OCI-LY3 (cell line): ENCODE results near the gene ATN1.
"Not testable (repeated sequence)": the region's sequence is repeated elsewhere in the genome, so short reads cannot be mapped to it uniquely, and the experiment has no call there.

ENCODE experiments used
- H2AFZ ChIP-seq: fragments of 200-600, 300-600 bp; shearing (Covaris generic); 2 replicates; pipeline ENCODE4 v1.6.0; 2014; ENCODE audit warnings: antibody characterized with exemption, low read depth, low read length
- H3K27ac ChIP-seq: fragments of 200-600, 300-600 bp; sonication (generic); 2 replicates; pipeline ENCODE4 v1.5.1; 2014; ENCODE audit warnings: mild to moderate bottlenecking, low read length, moderate library complexity, mixed read lengths
- H3K27me3 ChIP-seq: fragments of 200-600, 300-600 bp; sonication (generic); 2 replicates; pipeline ENCODE4 v1.6.1; 2014; ENCODE audit warnings: low read depth, low read length, mixed read lengths
- H3K36me3 ChIP-seq: fragments of 200-600, 300-600 bp; sonication (generic); replicated peaks from 2 replicates; pipeline ENCODE3; 2014; ENCODE audit warnings: low read depth, low read length, mixed read lengths
- H3K4me1 ChIP-seq: fragments of 300-600, 200-600 bp; sonication (generic); 2 replicates; pipeline ENCODE4 v1.6.1; 2014; ENCODE audit warnings: low read length, mixed read lengths
- H3K4me2 ChIP-seq: fragments of 200-600, 300-600 bp; sonication (generic); 2 replicates; pipeline ENCODE4 v1.6.1; 2014; ENCODE audit warnings: low read length, mixed read lengths
- H3K4me3 ChIP-seq: fragments of 300-600, 200-600 bp; sonication (generic); 2 replicates; pipeline ENCODE4 v1.5.1; 2014; ENCODE audit warnings: antibody characterized with exemption, mild to moderate bottlenecking, low read length, moderate library complexity
- H3K79me2 ChIP-seq: fragments of 300-600, 200-600 bp; shearing (Covaris generic); 2 replicates; pipeline ENCODE4 v1.6.1; 2014; ENCODE audit warnings: mild to moderate bottlenecking, low read length, mixed read lengths
- H3K9ac ChIP-seq: fragments of 300-600, 200-600 bp; shearing (Covaris generic); 2 replicates; pipeline ENCODE4 v1.6.0; 2014; ENCODE audit warnings: mild to moderate bottlenecking, low read length, moderate library complexity
- H3K9me3 ChIP-seq: fragments of 200-600, 300-600 bp; shearing (Covaris generic); 2 replicates; pipeline ENCODE4 v1.6.1; 2014; ENCODE audit warnings: low read length, mixed read lengths; ENCODE audit not compliant: insufficient read depth
- H4K20me1 ChIP-seq: fragments of 200-600, 300-600 bp; sonication (generic); 2 replicates; pipeline ENCODE4 v1.6.1; 2016; ENCODE audit warnings: low read length, mixed read lengths; ENCODE audit not compliant: insufficient read depth
- CTCF ChIP-seq: fragments of 200-600, 300-600 bp; sonication (generic); IDR thresholded peaks from 2 replicates; pipeline ENCODE4 v1.5.1; 2014; ENCODE audit warnings: antibody characterized with exemption, low read length, low read depth
- EZH2phosphoT487 ChIP-seq: fragments of 200-600 bp; shearing (Covaris generic); IDR thresholded peaks from 2 replicates; pipeline ENCODE4 v1.6.1; 2018; ENCODE audit warnings: antibody characterized with exemption, mixed run types, low read depth

The ATN1 gene

DNA sequence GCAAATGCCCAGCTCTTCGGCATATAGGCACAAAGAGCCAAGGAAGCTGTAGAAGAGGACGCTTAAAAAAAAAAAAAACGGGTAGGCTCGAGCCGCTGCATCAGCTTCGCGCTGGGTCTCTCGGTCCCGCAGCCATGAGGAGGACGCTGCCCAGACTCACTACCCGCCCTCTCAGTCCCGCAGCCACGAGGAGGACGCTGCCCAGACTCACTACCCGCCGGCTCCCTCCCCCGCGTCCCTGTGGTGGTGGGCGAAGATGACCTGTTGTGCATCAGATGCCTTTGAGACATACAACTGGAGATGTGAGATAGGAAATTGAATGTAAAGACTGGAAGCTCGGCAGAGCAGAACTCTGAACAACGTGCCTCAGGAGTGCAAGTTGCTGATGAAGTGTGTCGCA, 43.2 kb upstream of the ATN1 start:
- Histone ChIP-seq H3K9ac (no peak overlapping the region), H2AFZ (no peak overlapping the region), H3K79me2 (no peaks in the 10 kb centered on the region), H3K4me2 (no peak overlapping the region), H3K27me3 (no peaks in the 10 kb centered on the region), H3K4me3 (no peak overlapping the region), H3K9me3 (no peaks in the 10 kb centered on the region), H3K36me3 (no peaks in the 10 kb centered on the region), H3K27ac (no peak overlapping the region), H3K4me1 (peaks cover 25% of the 10 kb centered on the region), H4K20me1 (no peaks in the 10 kb centered on the region)
- TF ChIP-seq CTCF, result no peak
- no peak for TF ChIP-seq EZH2phosphoT487

DNA sequence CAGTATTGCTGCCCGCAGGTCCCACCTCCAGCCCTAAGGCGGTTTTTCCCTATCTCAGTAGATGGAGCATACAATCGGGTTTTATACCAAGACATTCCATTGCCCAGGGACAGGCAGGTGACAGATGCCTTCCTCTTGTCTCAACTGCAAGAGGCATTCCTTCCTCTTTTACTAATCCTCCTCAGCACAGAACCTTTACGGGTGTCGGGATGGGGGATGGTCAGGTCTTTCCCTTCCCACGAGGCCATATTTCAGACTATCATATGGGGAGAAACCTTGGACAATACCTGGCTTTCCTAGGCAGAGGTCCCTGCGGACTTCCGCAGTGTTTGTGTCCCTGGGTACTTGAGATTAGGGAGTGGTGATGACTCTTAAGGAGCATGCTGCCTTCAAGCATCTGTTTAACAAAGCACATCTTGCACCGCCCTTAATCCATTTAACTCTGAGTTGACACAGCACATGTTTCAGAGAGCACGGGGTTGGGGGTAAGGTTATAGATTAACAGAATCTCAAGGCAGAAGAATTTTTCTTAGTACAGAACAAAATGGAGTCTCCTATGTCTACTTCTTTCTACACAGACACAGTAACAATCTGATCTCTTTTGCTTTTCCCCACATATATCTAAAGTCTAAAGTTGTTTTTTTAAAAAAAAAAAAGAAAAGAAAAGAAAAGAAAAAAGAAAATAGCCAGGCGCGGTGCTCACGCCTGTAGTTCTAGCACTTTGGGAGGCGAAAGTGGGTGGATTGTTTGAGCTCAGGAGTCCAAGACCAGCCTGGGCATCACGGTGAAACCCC, 41.4 kb upstream of the ATN1 start:
- Histone ChIP-seq H3K27ac (peak overlapping the region; percentile 21), H3K4me1 (peaks cover 32% of the 10 kb centered on the region), H3K4me2 (peak overlapping the region; percentile 24; the same call in 1 of the 2 replicates)
- H3K4me3 ChIP-seq, H3K9me3 ChIP-seq, H3K9ac ChIP-seq, H3K79me2 ChIP-seq, H3K36me3 ChIP-seq, H4K20me1 ChIP-seq, H3K27me3 ChIP-seq, H2AFZ ChIP-seq: not testable (repeated sequence)

- H3K27ac ChIP-seq, result peak overlapping the region; percentile 21
- no peaks in the 10 kb centered on the region for H3K9me3 ChIP-seq
- no peak overlapping the region for H3K9ac ChIP-seq
- peak overlapping the region; percentile 16; the same call in 1 of the 2 replicates for H3K4me2 ChIP-seq
- H4K20me1 ChIP-seq, result no peaks in the 10 kb centered on the region
- peaks cover 38% of the 10 kb centered on the region for H3K4me1 ChIP-seq
- H2AFZ ChIP-seq, result no peak overlapping the region
- H3K4me3 ChIP-seq, result no peak overlapping the region
- H3K36me3 ChIP-seq, result no peaks in the 10 kb centered on the region
- TF ChIP-seq EZH2phosphoT487, result no peak
- TF ChIP-seq CTCF, result no peak
- no peaks in the 10 kb centered on the region for H3K27me3 ChIP-seq
- H3K79me2 ChIP-seq, result no peaks in the 10 kb centered on the region
Observed at GRCh38 chr12:6887460-6887859, 40.3 kb upstream of the ATN1 start.

GRCh38 chr12:6888360-6888759, 39.4 kb upstream of the ATN1 start:
- H3K9me3 ChIP-seq, result no peaks in the 10 kb centered on the region
- no peaks in the 10 kb centered on the region for H4K20me1 ChIP-seq
- H3K9ac ChIP-seq, result no peak overlapping the region
- H3K79me2 ChIP-seq, result no peaks in the 10 kb centered on the region
- no peaks in the 10 kb centered on the region for H3K36me3 ChIP-seq
- H2AFZ ChIP-seq, result no peak overlapping the region
- no peak overlapping the region for H3K4me2 ChIP-seq
- no peaks in the 10 kb centered on the region for H3K27me3 ChIP-seq
- H3K27ac ChIP-seq, result no peak overlapping the region
- H3K4me1 ChIP-seq, result peaks cover 38% of the 10 kb centered on the region
- no peak overlapping the region for H3K4me3 ChIP-seq
- no peak for TF ChIP-seq CTCF
- TF ChIP-seq EZH2phosphoT487, result no peak

GRCh38 chr12:6888794-6889193, 39.0 kb upstream of the ATN1 start:
- H3K27me3 ChIP-seq, H3K4me2 ChIP-seq: not testable (repeated sequence)
- peaks cover 38% of the 10 kb centered on the region for H3K4me1 ChIP-seq

DNA sequence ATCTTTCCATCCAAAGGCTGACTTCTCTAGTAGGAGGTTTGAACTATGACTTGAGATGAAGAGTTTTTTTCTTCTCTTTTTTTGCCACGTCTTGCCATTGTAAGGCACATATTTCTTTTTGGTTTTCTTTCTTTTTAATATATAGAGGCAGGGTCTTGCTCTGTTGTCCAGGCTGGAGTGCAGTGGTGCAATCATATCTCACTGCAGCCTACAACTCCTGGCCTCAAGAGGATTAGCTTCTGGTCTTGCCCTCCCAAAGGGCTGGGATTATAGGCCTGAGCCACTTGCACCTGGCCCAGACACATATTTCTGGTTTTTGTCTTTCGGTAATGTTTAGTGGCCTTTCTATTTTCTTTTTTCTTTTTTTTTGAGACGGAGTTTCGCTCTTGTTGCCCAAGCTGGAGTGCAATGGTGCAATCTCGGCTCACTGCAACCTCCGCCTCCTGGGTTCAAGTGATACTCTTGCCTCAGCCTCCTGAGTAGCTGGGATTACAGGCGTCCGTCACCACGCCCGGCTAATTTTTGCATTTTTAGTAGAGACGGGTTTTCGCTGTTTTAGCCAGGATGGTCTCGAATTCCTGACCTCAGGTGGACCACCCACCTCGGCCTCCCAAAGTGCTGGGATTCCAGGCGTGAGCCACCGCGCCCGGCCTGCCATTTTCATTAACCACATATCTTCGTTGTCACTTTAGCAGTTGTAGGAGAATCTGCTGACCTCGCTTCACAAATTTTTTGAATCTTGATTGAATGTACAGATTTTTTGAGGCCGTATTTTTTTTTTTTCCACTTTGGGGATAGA, 37.8 kb upstream of the ATN1 start:
- peak overlapping the region; percentile 85 for H3K9ac ChIP-seq
- peaks cover 38% of the 10 kb centered on the region for H3K4me1 ChIP-seq
- peak overlapping the region; percentile 76 for H3K4me3 ChIP-seq

More at GRCh38 chr12:6888794-6889193, 39.0 kb upstream of the ATN1 start:
- H3K79me2 ChIP-seq, H2AFZ ChIP-seq, H4K20me1 ChIP-seq, H3K4me3 ChIP-seq, H3K36me3 ChIP-seq, H3K9me3 ChIP-seq, H3K27ac ChIP-seq, H3K9ac ChIP-seq: not testable (repeated sequence)

More for the DNA sequence above, 37.8 kb upstream of the ATN1 start:
- Histone ChIP-seq H3K4me2 (peak overlapping the region; percentile 93), H3K27ac (peak overlapping the region; percentile 87)
- H3K9me3 ChIP-seq, H2AFZ ChIP-seq, H3K79me2 ChIP-seq, H3K36me3 ChIP-seq, H3K27me3 ChIP-seq, H4K20me1 ChIP-seq: not testable (repeated sequence)
